ENCODE data around the gene FRMD4A.
"Not testable (repeated sequence)": the region's sequence is repeated elsewhere in the genome, so short reads cannot be mapped to it uniquely, and the experiment has no call there.

The FRMD4A gene

DNA sequence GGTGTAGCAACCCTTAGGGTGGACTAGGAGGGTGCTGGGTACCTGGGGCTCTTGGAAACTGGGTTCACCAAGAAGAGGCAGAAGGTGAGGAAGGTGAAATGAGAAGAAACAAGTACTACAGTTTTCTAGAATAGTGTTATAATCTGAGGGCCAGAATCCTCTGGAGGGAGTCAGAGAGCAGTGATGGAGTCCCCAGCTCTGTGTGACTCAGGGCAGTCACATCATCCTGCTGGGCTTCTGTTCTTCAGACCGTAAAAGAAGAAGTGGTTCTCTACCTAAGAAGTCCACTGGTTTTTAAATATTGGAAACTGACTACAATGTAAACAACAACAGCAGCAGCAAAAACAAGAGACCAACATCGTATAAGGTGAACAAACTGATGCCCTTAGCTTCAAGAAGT, 546.7 kb downstream of the FRMD4A start:
- H3K27me3 ChIP-seq (ENCODE audit: insufficient read depth, low read length, poor library complexity), result no peaks in the 10 kb centered on the region
- H3K4me1 ChIP-seq (ENCODE audit: insufficient read depth, low read length), result peaks cover 27% of the 10 kb centered on the region
- H4K20me1 ChIP-seq (ENCODE audit: insufficient read depth, low read length), result no peaks in the 10 kb centered on the region
- no peak overlapping the region for H3K4me3 ChIP-seq (ENCODE audit: low read depth in 1 of 2, low read length in 2 of 2)
- TF ChIP-seq EZH2 (IDR thresholded peaks at IDR 0.05; ENCODE audit: borderline replicate concordance, low read depth, low read length, severe bottlenecking) (no peak), CTCF (IDR thresholded peaks at IDR 0.05; ENCODE audit: borderline replicate concordance, extremely low read depth, low read length, poor library complexity, severe bottlenecking) (peak; percentile 36)
- no peak overlapping the region for H3K4me2 ChIP-seq (ENCODE audit: insufficient read depth, low read length)
- H3K9ac ChIP-seq (ENCODE audit: low read depth, low read length), result no peak overlapping the region
- ATAC-seq (ENCODE audit: insufficient read depth, low read depth), result no peak
- H3K79me2 ChIP-seq (ENCODE audit: insufficient read depth, low read length), result no peaks in the 10 kb centered on the region
- H3K9me3 ChIP-seq (ENCODE audit: insufficient read depth, low read length, severe bottlenecking), result no peaks in the 10 kb centered on the region
- no peaks in the 10 kb centered on the region for H3K36me3 ChIP-seq (ENCODE audit: insufficient read depth, low read length)
- H2AFZ ChIP-seq (ENCODE audit: low read depth, low read length), result 0 out of 2 replicates have a peak overlapping the region, but pooled peaks have one; percentile 29
- H3K27ac ChIP-seq (ENCODE audit: low read length), result no peak overlapping the region
- DNase-seq, result no peak

GRCh38 chr10:13779748-13780147, 551.0 kb downstream of the FRMD4A start:
- ATAC-seq (ENCODE audit: insufficient read depth, low read depth) (no peak), DNase-seq (no peak)
- Histone ChIP-seq H2AFZ (ENCODE audit: low read depth, low read length) (no peak overlapping the region), H3K4me3 (ENCODE audit: low read depth in 1 of 2, low read length in 2 of 2) (no peak overlapping the region), H3K79me2 (ENCODE audit: insufficient read depth, low read length) (no peaks in the 10 kb centered on the region), H3K9ac (ENCODE audit: low read depth, low read length) (no peak overlapping the region), H3K4me1 (ENCODE audit: insufficient read depth, low read length) (no peaks in the 10 kb centered on the region), H3K9me3 (ENCODE audit: insufficient read depth, low read length, severe bottlenecking) (no peaks in the 10 kb centered on the region), H4K20me1 (ENCODE audit: insufficient read depth, low read length) (no peaks in the 10 kb centered on the region), H3K27ac (ENCODE audit: low read length) (no peak overlapping the region), H3K36me3 (ENCODE audit: insufficient read depth, low read length) (no peaks in the 10 kb centered on the region), H3K4me2 (ENCODE audit: insufficient read depth, low read length) (no peak overlapping the region), H3K27me3 (ENCODE audit: insufficient read depth, low read length, poor library complexity) (no peaks in the 10 kb centered on the region)
- TF ChIP-seq CTCF (IDR thresholded peaks at IDR 0.05; ENCODE audit: borderline replicate concordance, extremely low read depth, low read length, poor library complexity, severe bottlenecking) (no peak), EZH2 (IDR thresholded peaks at IDR 0.05; ENCODE audit: borderline replicate concordance, low read depth, low read length, severe bottlenecking) (no peak)

DNA sequence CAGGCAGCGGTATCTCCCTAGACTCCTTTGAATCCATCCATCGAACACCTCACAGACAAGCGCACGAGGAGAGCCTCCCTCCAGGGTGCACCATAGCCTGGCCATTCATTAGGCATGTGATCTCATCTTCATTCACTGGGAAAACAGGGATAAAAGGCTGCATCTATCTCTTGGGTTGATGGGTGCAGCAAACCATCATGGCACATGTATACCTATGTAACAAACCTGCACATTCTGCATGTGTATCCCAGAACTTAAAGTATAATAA, 552.1 kb downstream of the FRMD4A start:
- not testable (repeated sequence) for H4K20me1 ChIP-seq (ENCODE audit: insufficient read depth, low read length); ATAC-seq (ENCODE audit: insufficient read depth, low read depth); H3K4me3 ChIP-seq (ENCODE audit: low read depth in 1 of 2, low read length in 2 of 2); H3K79me2 ChIP-seq (ENCODE audit: insufficient read depth, low read length); H3K27me3 ChIP-seq (ENCODE audit: insufficient read depth, low read length, poor library complexity); H3K27ac ChIP-seq (ENCODE audit: low read length); DNase-seq; H3K4me1 ChIP-seq (ENCODE audit: insufficient read depth, low read length); H3K4me2 ChIP-seq (ENCODE audit: insufficient read depth, low read length); H3K36me3 ChIP-seq (ENCODE audit: insufficient read depth, low read length); H3K9ac ChIP-seq (ENCODE audit: low read depth, low read length); H3K9me3 ChIP-seq (ENCODE audit: insufficient read depth, low read length, severe bottlenecking)
- H2AFZ ChIP-seq (ENCODE audit: low read depth, low read length), result 0 out of 2 replicates have a peak overlapping the region, but pooled peaks have one; percentile 44

GRCh38 chr10:13776861-13777311, 553.8 kb downstream of the FRMD4A start:
- no peak for DNase-seq
- no peak overlapping the region for H3K4me2 ChIP-seq (ENCODE audit: insufficient read depth, low read length)
- H3K27ac ChIP-seq (ENCODE audit: low read length), result no peak overlapping the region

More at GRCh38 chr10:13776861-13777311, 553.8 kb downstream of the FRMD4A start:
- TF ChIP-seq CTCF (IDR thresholded peaks at IDR 0.05; ENCODE audit: borderline replicate concordance, extremely low read depth, low read length, poor library complexity, severe bottlenecking) (no peak), EZH2 (IDR thresholded peaks at IDR 0.05; ENCODE audit: borderline replicate concordance, low read depth, low read length, severe bottlenecking) (no peak)
- no peak for ATAC-seq (ENCODE audit: insufficient read depth, low read depth)
- no peak overlapping the region for H3K4me3 ChIP-seq (ENCODE audit: low read depth in 1 of 2, low read length in 2 of 2)
- H3K36me3 ChIP-seq (ENCODE audit: insufficient read depth, low read length), result no peaks in the 10 kb centered on the region
- H3K9ac ChIP-seq (ENCODE audit: low read depth, low read length), result no peak overlapping the region
- H3K79me2 ChIP-seq (ENCODE audit: insufficient read depth, low read length), result no peaks in the 10 kb centered on the region
- H4K20me1 ChIP-seq (ENCODE audit: insufficient read depth, low read length), result no peaks in the 10 kb centered on the region
- no peaks in the 10 kb centered on the region for H3K4me1 ChIP-seq (ENCODE audit: insufficient read depth, low read length)
- H3K27me3 ChIP-seq (ENCODE audit: insufficient read depth, low read length, poor library complexity), result no peaks in the 10 kb centered on the region
- no peaks in the 10 kb centered on the region for H3K9me3 ChIP-seq (ENCODE audit: insufficient read depth, low read length, severe bottlenecking)
- no peak overlapping the region for H2AFZ ChIP-seq (ENCODE audit: low read depth, low read length)
